Femur (tissue), 1 donor: Measurements from ENCODE around the gene TST.
"Not testable (repeated sequence)": the region's sequence is repeated elsewhere in the genome, so short reads cannot be mapped to it uniquely, and the experiment has no call there.

ENCODE experiments used
- DNase-seq: peaks from one replicate; pipeline ENCODE4 v3.0.0-alpha.2; 2017

Gene TST

GRCh38 chr22:37012262-37012904 lies 6.9 kb downstream of the TST start:
- DNase-seq: no peak

- no peak for DNase-seq
Measured at GRCh38 chr22:37011472-37011871, 7.8 kb downstream of the TST start.

- no peak for DNase-seq
Measured at GRCh38 chr22:37010976-37011375, 8.3 kb downstream of the TST start.

GRCh38 chr22:37010174-37010573 lies 9.1 kb downstream of the TST start:
- DNase-seq: no peak

GRCh38 chr22:37009490-37009889 lies 9.8 kb downstream of the TST start:
- no peak for DNase-seq

- no peak for DNase-seq
Measured at GRCh38 chr22:37008365-37008764, 10.9 kb downstream of the TST start.

- no peak for DNase-seq
Measured at GRCh38 chr22:37007651-37008050, 11.6 kb downstream of the TST start.

- DNase-seq: peak; percentile 68
Measured at GRCh38 chr22:37002633-37003032, 16.6 kb downstream of the TST start.

GRCh38 chr22:37001826-37002225 lies 17.4 kb downstream of the TST start:
- DNase-seq: no peak

- DNase-seq: no peak
Measured at GRCh38 chr22:37000676-37001534, 18.3 kb downstream of the TST start.

GRCh38 chr22:36999463-36999862 lies 19.8 kb downstream of the TST start:
- DNase-seq: no peak

- DNase-seq: no peak
Measured at GRCh38 chr22:36998620-36999351, 20.5 kb downstream of the TST start.

GRCh38 chr22:36997746-36998145 lies 21.5 kb downstream of the TST start:
- DNase-seq: no peak

GRCh38 chr22:36991206-36991605 lies 28.0 kb downstream of the TST start:
- DNase-seq: no peak

GRCh38 chr22:36990457-36990856 lies 28.8 kb downstream of the TST start:
- no peak for DNase-seq

GRCh38 chr22:36989012-36989411 lies 30.2 kb downstream of the TST start:
- not testable (repeated sequence) for DNase-seq

GRCh38 chr22:36988075-36988832 lies 31.0 kb downstream of the TST start:
- no peak for DNase-seq

GRCh38 chr22:36986242-36986821 lies 32.9 kb downstream of the TST start:
- DNase-seq: no peak

GRCh38 chr22:36985211-36985889 lies 33.9 kb downstream of the TST start:
- no peak for DNase-seq

- DNase-seq: no peak
Measured at GRCh38 chr22:36982136-36982535, 37.1 kb downstream of the TST start.

GRCh38 chr22:36981247-36981775 lies 37.9 kb downstream of the TST start:
- no peak for DNase-seq
